GM19035 (cell line): Measurements from ENCODE around the gene SSR2.
A peak's percentile ranks its signal among the peaks of the same experiment; 100 is the strongest.
"Not testable (repeated sequence)": the region's sequence is repeated elsewhere in the genome, so short reads cannot be mapped to it uniquely, and the experiment has no call there.

ENCODE experiments used
- ATAC-seq: cut with Tn5 transposase; IDR thresholded peaks from one replicate; pipeline ENCODE4 v1.9.1; 2021; ENCODE audit not compliant: unreplicated experiment

SSR2 gene

DNA sequence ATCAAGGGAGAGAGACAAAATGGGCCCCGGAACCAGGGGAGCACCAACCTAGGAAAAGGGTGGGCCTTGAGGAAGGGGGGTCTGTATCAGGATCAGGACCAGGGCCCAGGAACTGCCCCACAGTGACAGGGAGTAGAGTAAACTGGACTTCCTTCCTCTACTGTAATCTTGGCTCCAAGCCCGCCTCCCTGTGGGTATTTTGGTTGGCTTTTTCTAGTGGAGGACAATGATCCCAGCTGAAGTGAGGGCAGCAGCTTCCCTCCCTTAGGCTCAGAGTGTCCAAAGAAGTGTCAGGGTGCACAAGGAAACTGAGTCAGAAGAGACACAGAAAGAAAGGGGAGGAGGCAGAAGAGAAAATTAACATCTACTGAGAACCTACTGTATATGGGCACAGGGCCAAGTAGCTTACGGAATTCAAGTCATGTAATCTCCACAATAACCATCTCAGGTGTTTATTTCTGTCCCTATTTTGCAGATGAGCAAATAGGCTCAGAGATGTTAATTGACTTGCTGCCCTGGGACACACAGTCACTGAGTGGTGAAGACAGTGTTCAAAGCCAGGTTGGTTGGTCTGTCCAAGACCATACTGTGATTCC, 28.0 kb upstream of the SSR2 start:
- no peak for ATAC-seq

DNA sequence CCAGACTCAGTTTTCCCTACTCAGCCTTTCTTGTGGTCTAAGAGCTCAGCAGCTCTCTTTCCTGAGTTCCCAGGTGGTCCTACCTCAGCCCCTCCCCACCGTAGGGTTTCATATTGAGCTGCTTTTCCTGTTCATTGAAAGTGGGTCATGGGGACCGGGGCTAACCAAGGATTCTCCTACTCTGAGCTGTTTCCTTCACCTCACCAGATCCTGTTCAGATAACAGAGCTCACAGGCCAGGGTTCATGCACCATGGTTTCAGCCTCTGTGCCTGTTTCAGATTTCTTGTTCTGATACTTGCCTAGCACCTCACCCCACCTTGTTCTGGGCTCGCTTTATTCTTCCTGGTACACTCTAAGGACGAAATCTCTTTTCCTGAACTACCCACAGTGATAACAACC, 24.3 kb upstream of the SSR2 start:
- no peak for ATAC-seq

DNA sequence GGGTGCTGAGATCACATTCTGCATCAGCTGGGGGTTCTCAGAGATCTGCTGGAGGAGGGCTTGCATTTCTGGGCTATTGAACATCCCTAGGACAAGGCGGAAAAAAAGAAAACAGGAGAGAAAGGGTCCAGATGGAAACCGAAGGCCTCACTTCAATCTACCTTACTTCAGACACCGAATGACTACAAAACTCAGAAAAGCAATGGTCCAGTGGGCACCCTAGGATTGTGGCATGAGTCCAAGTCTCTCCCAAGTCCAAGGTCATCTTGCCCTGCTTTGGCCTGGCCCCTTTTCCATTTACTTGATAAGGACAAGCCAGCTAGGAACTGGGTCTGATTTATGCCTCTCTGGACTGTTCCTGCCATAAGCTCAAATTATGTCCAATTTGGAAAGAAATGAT, 22.1 kb upstream of the SSR2 start:
- no peak for ATAC-seq

DNA sequence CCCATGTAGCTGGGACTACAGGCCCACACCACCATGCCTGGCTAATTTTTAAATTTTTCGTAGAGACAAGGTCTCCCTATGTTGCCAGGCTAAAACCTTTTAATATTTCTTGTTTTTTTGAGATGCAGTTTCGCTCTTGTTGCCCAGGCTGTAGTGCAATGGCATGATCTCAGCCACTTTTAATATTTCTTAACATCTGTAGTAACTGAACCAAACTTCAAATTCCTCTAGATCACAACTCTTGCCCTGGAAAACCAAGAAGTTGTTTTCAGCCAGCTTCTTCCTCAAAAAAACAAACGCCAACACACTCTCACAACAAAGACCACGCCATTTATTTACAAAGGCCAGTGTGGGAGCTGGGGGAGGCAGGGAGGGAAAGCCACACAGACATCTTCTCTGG, 14.2 kb upstream of the SSR2 start:
- not testable (repeated sequence) for ATAC-seq

DNA sequence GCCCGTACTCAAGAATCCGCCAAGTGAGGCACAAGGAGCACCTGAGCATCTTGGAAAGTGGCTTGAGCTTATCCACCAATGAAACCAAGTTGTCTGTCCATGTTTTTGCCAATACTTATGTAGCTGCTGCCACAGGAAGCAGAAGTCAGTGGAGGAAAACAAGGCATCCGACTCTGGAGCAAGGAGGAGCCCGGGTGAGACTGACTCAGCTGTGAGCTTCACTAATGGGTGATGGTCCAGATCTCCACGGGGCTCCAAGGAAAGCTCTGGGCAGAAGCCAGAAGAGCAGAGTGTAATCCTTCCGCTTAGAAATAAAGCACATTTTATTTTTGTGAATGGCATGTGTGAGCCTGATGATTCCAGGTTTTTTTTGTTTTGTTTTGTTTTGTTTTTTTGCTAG, 12.3 kb upstream of the SSR2 start:
- ATAC-seq, result no peak

DNA sequence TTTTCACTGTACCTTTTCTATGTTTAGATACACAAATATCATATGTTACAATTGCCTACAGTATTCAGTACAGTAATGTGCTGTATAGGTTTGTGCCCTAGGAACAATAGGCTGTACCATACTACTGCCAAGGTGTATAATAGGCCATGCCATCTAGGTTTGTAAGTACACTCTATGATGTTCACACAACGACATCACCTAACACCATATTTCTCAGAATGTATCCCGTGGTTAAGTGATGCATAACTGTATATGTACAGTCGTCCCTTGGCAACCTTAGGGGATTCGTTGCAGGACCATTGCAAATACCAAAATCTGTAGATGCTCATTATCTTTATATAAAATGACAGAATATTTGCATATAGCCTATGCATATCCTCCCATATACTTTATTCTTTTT, 5.8 kb upstream of the SSR2 start:
- no peak for ATAC-seq

DNA sequence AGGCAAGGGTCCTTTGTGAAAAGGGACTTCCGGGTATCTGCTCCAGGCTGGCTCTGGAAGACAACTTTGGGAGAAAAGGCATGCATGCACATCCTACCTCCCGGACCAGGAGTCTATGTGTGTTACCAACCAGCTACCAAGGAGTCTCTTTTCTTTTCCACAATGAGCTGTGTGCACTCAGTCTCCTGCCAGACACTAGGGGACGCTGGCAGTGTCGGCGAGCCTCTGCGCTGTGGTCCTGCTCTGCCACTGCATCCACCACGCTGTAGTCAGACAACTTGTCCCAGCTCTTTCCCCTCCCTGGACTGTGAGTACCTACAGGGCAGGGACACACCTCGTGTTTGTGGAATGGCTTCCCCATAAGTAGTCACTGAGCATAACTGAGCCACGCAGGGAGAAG, 5.1 kb upstream of the SSR2 start:
- no peak for ATAC-seq

DNA sequence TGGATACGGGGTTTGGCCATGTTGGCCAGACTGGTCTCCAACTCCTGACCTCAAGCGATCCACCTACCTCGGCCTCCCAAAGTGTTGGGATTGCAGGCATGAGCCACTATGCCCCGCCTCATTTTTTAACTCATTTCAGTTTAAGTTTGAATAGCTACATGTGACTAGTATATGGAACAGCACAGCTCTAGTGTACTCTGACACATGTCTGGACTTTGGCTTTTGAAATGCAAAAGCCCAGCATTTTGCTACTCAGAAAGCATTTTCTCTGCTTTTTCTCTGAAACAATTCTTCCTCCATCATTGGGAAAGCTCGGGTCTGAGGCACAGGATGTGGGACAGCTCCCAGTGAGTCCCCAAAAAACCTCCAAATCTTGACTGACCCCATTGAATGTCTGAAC, 4.0 kb upstream of the SSR2 start:
- no peak for ATAC-seq

DNA sequence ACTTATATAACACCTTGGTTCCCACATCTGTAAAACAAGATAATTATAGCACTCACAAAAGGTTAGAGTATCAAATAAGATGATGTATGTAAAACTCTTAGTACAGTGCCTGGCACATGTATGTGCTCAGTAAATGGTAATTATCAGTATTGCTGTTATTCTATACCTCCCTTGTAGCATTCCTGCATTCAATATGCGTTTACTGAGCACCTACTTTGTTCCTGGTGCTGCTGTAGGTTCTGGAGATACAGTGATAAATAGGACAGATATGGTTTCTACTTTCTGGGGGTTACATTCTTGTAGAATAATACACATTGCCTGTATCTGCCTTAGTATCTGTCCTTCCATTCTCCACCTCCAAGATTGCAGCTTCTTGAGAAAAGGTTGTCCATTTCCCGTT, 1.2 kb upstream of the SSR2 start:
- no peak for ATAC-seq

DNA sequence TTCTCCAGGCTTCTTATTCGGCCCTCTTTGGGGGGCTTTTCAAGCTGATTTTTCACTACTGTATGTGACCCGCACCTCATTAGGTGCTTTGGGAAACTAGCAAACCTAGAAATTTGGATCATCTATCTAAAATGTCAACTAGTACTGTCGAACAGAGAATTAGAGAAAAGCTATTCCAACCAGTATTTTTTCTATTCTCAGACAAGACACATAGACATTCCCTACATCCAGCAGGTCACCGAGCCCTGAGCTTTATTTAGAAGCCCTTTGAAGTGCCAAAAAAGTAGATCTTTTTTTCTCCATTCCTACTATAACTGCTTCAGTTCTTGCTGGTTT, 310 bp upstream of the SSR2 start:
- no peak for ATAC-seq

DNA sequence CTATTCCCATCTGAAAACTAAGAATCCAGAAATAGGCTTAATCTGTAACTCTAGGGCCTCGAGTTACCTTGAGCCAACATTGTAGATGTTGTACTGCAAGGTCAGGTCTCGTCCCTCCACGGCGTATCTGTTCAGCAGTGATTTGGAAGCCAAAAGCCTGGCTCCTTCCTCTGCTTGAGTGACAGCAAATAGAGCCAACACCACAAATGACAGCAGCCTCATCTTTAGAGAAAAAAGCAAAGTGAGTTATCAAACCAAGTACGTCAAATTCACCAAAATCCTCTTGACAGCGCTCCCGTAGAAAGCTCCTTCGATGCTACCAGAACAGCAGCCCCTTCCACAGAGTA, 832 bp downstream of the SSR2 start:
- no peak for ATAC-seq

DNA sequence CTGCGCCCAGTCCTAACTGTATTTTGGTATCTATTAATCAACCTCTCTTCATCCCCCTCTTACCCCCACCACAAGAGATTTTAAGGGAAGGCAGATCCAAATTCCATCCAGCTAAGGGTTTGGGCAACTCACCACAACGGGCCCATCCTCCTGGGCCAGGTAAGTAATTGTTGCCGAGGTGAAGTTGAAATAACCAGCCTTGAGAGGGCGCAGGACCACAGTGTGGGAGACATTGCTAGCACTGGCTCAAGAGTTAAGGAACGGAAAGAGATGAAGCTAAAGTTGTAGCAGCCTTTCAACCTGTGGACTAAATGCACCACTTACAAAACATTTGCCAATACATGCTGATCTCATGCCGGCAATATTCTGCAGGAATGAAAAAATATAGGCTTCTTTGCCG, 5.9 kb downstream of the SSR2 start:
- no peak for ATAC-seq

DNA sequence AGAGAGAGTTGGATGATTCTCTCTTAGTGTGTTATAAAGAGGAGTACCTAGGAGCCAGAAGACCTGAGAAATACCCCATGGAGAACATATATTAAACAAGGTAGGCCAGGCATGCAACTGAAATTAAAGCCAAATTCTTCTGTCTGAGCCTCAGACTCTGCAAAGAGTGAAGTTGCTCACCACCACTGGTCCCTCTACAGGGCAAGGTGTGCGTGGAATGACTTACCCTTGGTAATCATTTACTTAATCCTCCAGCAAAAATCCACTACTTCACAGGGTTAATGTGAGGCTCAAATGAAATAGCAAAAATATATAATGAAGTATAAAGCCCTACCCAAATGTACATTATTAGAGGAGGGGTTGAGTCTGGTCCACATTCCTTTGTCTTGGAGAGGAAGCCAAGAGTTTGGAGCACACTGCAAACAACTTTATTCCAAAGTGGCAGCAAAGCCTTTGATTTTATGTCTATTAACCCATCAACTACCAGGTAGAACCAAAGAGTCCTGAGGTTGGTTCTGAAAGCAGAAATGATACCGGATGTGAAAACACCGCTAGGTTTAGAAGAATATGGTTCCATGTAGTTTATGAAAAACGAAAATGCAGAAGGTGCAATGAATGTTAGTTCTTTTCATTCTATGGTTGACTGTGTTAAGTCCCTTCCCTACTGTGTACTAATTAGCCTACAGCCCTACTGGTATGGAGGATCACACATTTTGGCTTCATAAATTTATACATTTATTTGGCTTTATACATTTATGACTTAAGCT, 8.5 kb downstream of the SSR2 start:
- peak; percentile 74 for ATAC-seq

DNA sequence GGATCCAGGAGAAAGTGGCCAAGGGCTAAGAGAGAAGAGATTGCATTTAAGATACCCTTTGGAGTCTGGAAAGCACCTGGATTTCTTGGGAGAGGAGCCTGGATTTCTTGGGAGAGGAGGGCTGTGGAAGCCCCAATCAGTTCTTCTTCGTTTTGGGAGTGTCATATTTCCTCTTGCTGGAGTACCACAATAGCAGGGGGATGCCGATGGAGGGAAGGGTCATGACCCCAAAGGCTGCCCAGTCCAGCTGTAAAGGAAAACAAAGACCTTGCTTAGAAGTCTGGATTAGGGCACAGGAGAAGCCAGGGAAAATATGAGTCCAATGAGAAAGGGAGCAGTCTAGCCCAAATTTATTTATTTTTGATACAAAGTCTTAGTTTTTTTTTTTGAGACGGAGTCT, 11.3 kb downstream of the SSR2 start:
- no peak for ATAC-seq

DNA sequence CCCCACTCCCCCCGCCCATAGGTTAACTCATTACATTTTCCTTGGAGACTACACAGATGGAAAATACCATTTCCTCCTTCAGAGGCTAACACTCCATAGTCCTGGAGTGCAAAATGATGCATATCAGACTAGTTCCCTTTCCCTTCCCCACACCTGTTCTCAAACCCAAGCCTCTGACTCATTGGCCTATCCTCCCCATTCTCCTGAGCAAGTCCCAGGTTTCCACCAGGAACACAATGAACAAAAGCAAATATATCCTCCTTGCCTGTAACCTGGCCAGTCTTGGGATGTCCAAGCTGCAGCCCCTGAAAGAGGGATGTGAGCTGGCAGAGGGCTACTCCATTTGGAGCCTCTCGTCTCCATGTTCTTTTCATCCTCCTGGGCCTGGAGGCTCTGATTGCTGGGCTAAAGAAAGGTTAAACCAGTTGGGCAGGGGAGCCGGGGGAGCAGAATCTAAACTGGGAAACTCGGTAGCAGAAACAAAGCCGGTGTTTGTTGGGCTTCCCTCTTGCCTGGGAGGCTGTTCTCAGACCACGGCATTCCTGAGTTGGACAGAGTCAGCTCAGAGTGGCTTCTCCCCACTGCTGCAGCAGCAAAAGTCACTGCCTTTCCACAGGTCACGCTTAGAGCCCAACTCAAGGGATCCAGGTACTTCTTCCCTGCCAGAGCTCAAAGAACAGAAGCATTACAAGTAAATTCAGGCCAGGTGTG, 13.9 kb downstream of the SSR2 start:
- ATAC-seq, result no peak

DNA sequence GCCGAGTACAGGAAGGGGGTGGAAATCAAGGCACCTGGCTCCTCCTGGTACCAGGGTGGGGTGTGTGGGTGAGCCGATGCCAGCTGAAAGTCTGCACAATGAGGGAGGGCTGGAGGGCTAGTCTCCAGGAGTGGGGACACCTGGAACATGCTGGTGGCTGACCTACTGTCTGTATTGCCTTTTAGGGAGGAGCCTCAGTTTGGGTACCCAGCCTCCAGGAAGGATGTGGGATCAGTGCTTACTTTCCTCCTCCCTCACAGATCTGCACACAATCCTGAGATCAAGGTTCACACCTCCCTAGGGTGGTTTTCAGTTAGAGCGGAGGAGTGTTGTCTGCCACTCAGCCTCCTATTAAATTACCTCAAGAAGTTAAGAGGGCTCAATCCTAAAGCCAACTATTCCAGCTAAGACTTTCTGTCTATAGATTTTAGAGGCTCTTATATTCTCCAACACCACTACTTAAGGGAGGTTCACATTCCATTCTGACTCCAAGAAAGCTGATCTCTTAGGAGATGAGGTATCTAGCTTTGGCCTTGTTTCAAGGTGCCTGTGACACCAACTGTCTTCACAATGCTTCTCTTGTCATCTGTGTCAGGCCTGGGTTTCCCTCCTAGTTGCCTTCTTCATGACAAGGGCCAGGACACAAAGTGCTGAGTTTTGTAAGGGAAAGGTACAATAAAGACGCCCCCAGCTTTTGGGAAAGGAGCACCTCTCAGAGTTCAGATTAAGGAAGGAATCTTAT, 15.7 kb downstream of the SSR2 start:
- no peak for ATAC-seq

DNA sequence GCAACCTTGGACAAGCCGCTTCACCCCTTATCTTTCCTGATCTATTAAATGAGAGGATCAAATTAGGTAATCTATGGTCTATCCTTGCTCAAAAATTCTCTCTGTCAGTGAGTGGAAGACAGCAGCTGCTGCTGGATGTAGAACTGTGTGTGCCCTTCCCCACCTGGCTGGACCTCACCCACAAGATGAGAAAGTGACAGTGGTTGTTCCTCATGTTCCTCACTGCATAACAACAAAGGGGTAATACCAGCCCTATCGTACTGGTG, 16.9 kb downstream of the SSR2 start:
- no peak for ATAC-seq

DNA sequence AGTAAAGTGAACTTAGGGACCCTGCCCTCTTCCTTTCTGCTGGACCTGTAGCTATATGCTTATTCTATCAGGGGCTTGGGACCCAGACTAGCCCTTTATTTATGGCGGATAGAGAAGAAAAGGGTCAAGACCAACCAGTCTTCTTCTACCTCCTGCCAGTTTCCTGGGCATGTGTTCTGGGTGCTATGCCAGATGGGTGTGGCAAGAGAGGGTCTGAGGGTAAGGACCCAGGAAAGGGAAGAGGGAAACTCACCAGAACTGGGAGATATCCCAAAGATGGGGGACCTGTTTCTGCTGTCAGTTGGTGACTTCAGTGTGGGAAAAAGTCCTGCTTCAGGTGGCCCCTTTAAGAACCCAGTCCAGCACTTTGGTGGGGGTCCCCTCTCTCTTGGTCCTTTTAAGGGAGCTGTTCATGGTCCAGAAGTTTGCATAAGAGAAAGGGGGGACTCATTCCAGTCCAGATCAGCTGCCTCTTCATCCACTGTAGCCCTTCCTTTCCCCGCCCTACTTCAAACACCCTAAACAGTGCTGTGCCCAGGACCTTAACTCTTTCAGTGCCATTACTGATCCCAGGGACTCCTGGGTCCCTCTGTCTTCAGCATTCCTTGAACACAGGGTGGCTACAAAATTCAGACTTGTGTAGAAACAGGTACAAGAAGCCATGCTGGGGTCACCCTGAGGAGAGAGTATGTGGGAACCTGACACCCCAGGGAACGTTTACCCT, 18.4 kb downstream of the SSR2 start:
- no peak for ATAC-seq

DNA sequence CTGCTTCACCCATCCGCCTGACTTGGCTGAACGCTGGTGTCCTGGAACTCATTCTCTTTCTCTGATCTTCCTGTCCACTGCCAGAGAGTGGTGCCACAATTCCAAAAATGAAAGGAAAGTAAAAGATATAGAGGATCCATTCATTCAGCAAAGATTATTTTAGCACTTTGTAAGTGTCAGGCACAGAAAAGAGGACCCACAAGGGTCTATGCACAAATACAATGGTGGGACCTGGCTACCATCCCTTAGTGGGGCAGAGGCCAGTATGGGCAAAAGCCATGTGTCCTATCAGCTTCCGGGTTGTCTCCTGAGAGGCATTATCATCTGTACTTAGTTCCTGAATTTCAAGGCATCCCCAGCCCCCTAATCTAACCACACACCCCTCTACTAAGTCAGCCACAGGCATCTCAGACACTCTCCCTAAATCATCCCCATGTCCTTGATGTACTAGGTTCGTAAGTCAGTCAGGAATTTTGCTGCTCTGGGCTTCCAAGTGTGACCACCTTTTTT, 19.0 kb downstream of the SSR2 start:
- no peak for ATAC-seq

DNA sequence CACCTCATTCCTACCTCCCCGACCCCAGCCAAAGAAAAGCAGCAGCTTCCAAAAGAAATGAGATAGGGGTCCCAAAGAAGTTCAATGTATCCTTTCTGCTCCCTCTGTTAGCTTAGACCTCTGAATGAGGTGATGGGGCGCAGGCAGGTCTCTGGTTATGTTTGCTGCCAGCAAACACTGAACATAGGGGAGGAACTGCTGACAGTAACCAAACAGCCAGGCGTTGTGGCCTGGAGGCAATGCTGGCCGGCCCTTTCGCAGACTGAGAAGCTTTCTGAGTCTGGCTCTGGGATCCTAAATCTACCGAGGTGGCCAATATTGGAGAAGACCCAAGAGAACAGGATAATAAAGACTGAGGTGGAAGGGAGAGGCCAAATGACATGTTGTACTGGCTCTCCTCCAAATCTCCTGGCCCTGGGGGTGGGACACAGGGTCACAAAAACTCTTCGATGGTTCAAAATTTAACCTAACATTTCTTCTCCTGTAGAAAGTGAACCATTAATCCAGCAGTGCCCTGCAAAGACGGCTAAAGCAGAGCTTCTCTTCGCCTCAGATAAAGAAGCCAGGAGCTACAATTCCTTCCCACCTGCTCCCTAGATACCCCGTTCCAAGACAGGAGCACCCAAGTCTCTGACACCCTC, 19.6 kb downstream of the SSR2 start:
- no peak for ATAC-seq

DNA sequence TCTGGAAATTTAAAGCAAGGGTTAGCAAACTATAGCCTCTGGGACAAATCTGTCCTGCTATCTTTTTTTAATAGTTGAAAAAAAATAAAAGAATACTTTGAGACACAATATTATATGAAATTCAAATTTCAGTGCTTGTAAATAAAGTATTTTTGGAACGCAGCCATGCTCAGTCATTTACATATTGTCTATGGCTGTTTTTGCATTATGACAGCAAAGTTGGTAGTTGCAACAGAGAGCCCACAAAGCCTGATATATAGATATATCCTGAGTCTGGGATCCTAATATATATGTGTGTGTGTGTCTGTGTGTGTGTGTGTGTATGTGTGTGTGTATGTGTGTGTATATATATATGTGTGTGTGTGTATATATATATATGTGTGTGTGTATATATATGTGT, 20.8 kb downstream of the SSR2 start:
- ATAC-seq, result no peak
